SK-N-DZ (cell line): ENCODE data around the gene PDS5A.
A peak's percentile ranks its signal among the peaks of the same experiment; 100 is the strongest.
"Not testable (repeated sequence)": the region's sequence is repeated elsewhere in the genome, so short reads cannot be mapped to it uniquely, and the experiment has no call there.

Experiments
- DNase-seq: peaks from one replicate; pipeline ENCODE4 v3.0.0-alpha.2; 2015; ENCODE audit warnings: low spot score

PDS5A gene

DNA sequence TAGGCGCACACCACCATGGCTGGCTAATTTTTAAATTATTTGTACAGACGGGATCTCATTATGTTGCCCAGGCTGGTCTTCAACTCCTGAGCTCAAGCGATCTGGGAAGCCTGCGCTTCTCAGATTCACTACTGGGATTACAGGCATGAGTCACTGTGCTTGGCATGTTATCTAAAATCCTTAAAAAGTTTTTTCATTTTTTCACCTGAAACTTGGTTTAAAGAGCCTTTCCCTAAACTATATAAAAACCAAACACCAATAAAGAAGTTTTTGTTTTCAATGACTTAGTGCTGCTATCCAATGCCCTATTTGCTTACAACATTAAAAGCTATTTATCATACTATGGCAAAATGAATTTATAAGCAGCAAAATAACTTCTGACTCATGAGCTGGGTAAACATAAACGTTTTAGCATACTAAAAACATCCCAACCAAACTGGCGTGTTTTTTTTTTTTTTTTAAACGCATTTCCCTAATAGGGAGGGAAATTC, 151.9 kb downstream of the PDS5A start:
- no peak for DNase-seq

DNA sequence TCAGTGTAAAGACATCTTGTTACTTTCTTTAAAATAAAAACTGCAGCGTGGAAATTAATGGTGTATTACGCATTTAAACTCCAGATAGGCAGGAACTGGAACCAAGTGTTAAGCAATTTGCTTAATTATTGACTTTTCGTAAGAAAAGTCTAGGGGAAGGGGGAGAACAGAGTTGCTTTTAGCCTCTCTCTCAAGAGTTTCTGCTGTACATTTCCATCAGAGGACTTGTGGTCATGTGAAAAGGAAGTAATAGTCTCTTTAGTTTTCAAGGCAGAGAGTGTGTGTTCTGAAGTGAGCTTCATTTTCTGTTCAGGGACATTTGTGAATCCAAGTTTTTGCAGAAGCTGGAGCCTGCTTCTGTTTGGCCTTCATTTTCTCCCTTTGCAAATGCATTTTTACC, 152.6 kb downstream of the PDS5A start:
- no peak for DNase-seq

DNA sequence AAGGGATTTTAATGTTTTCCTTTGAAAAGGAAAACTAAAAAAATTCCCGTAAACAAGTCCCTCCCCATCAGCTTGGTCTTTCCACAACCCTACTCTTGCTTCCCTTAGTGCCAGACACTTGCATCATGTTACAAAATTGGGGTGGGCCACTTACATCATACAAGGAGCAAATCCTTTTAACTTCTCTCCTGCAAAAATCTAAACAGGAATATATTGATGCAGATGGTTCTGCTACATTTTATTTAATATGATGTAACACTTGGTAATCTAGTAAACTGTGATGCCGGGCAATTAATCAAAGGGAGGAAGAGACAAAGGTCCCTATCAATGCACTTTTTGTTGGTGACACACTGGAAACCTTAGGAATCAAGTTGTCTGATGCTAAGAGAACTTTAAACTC, 154.5 kb downstream of the PDS5A start:
- DNase-seq, result no peak

DNA sequence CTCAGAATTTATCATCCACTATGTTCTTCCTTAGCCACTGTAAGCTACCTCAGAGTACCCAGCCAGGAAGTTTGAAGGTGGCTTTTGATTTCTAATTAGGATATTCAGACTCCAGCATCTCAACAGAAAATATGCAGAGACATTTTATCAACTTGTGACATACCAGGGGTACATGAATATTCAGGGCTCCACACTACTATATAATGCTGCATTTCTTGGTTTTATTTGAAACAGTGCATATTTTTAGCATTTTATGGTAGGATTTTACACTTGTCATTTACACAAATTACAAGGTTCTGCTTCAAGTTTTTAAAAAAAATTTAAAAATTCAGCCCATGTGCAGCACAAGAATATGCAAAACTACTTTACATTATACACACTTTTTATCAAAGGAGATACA, 155.0 kb downstream of the PDS5A start:
- no peak for DNase-seq

DNA sequence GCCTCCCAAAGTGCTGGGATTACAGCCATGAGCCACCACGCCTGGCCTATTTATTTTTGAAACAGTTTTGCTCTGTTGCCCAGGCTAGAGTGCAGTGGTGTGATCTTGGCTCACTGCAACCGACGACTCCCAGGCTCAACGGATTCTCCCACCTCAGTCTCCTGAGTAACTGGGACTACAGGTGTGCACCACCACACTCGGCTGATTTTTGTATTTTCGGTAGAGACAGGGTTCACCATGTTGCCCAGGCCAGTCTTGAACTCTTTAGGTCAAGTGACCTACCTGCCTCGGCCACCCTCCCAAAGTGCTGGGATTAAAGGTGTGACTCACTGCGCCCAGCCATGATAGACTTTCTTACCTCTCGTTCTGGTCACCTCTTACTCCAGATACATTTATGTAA, 155.8 kb downstream of the PDS5A start:
- no peak for DNase-seq

DNA sequence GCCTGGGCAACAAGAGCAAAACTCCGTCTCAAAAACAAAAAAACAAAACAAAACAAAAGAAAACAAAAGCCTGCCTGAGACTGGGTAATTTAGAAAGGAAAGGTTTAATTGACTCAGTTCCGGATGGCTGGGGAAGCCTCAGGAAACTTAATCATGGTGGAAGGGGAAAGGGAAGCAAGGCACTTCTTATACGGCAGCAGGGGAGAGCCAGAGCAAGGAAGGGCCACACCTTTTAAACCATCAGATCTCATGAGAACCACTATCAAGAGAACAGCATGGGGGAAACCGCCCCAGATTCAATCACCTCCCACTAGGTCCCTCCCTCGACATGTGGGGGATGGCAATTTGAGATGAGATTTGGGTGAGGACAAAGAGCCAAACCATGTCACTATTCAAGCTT, 157.5 kb downstream of the PDS5A start:
- no peak for DNase-seq

DNA sequence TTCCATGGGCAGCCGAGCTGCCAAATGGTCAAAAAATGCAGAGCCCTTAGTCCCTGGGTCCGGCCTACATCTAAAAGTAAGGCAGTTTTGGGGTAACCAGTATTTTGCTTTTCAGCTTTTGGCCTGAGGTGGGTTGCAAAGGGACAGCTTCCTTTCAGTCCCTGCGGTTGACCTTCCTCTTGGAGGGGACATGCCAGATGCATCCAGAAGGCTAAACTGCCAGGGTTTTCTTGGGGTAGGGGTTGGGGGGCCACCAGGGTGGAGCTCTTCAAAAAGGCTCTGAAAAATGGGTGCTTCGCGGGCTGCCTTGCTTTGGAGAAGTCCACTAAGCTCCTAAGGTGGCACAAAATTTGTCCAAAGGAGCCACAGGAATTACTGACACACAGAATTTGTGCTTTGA, 159.1 kb downstream of the PDS5A start:
- no peak for DNase-seq

DNA sequence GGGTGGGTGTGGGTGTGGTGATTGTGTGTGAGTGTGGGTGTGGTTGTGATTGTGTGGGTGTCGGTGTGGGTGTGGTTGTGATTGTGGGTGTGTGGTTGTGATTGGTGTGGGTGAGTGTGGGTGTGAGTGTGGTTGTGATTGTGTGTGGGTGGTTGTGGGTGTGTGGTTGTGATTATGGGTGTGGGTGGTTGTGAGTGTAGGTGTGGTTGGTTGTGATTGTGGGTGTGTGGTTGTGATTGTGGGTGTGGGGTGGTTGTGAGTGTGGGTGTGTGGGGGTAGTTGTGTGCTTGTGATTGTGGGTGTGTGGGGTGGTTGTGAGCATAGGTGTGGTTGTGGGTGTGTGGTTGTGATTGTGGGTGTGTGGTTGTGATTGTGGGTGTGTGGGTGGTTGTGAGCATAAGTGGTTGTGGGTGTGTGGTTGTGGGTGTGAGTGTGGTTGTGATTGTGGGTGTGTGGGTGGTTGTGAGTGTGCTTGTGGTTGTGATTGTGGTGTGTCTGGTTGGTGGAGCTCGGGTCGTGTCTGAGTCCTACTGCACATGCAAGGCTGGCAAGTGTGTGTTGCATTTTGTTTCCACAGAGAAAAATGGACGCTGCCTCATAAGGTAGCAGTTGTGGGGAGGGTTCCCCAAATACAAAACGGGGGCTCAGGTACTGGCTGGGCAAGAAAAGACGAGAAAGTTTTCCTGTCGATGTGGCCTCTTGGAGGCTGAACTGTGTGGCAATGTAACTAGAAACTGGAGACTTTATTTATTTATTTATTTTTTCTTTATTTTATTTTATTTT, 163.1 kb downstream of the PDS5A start:
- DNase-seq, result peak; percentile 61

DNA sequence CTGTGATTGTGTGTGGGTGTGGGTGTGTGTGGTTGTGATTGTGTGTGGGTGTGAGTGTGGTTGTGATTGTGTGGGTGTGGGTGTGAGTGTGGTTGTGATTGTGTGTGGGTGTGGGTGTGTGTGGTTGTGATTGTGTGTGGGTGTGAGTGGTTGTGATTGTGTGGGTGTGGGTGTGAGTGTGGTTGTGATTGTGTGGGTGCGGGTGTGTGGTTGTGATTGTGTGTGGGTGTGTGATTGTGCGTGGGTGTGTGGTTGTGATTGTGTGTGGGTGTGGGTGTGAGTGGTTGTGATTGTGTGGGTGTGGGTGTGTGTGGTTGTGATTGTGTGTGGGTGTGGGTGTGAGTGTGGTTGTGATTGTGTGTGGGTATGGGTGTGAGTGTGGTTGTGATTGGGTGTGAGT, 163.9 kb downstream of the PDS5A start:
- DNase-seq, result not testable (repeated sequence)

DNA sequence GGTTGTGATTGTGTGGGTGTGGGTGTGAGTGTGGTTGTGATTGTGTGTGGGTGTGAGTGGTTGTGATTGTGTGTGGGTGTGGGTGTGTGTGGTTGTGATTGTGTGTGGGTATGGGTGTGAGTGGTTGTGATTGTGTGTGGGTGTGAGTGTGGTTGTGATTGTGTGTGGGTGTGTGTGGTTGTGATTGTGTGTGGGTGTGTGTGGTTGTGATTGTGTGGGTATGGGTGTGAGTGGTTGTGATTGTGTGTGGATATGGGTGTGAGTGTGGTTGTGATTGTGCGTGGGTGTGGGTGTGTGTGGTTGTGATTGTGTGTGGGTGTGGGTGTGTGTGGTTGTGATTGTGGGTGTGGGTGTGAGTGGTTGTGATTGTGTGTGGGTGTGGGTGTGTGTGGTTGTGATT, 164.7 kb downstream of the PDS5A start:
- not testable (repeated sequence) for DNase-seq

DNA sequence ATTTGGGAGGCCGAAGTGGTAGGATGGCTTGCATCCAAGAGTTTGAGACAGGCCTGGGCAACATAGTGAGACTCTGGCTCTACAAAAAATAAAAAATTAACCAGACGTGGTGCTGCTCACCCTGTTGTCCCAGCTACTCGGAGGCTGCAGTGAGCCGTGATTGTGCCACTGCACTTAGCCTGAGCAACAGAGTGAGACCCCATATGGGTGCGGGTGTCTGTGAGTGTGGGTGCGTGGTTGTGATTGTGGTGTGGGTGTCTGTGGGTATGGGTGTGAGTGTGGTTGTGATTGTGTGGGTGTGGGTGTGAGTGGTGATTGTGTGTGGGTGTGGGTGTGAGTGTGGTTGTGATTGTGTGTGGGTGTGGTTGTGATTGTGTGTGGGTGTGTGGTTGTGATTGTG, 165.2 kb downstream of the PDS5A start:
- DNase-seq, result no peak

DNA sequence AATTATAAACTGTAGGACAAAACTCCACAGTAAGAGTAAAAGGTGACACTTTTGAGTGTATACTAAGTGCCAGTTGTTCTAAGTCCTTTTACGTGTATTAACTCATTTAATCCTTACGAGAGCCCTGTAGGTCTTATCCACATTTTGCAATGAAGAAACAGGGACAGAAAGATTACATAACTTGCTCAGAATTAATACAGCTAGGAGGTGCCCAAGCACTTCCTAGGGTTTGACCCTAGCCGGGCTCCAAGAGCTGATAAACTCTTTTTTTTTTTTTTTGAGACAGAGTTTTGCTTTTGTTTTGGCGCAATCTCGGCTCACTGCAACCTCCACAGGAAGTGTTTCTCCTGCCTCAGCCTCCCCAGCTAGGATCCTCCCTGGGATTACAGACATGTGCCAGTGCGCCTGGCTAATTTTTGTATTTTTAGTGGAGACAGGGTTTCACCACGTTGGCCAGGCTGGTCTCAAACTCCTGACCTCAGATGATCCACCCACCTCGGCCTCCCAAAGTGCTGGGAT, 169.4 kb downstream of the PDS5A start:
- no peak for DNase-seq

DNA sequence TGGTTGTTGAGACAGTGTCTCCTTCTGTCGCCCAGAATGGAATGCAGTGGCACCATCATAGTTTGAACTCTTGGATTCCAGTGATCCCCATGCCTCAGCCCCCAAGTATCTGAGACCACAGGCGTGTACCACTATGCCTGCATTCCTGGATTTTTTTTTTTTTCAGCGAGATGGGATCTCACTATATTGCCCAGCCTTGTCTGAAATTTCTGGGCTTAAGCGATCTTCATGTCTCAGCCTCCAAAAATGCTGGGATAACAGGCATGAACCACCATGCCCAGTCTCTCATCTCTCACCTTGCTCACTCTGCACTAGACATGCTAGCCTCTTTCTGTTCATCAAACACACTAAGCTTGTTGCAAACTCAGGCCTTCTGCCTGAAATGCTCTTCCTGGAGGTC, 175.7 kb downstream of the PDS5A start:
- no peak for DNase-seq

DNA sequence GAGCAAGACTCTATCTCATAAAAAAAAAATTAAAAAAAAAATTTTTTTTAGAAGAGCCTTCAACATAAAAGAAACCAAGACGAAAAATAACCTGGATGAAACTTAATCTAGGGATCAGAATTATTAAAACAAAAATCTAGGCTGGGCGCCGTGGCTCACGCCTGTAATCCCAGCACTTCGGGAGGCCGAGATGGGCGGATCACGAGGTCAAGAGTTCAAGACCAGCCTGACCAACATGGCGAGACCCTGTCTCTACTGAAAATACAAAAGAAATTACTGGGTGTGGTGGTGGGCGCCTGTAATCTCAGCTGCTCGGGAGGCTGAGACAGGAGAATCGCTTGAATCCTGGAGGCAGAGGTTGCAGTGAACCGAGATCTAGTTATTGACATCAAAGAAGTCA, 184.7 kb downstream of the PDS5A start:
- not testable (repeated sequence) for DNase-seq

DNA sequence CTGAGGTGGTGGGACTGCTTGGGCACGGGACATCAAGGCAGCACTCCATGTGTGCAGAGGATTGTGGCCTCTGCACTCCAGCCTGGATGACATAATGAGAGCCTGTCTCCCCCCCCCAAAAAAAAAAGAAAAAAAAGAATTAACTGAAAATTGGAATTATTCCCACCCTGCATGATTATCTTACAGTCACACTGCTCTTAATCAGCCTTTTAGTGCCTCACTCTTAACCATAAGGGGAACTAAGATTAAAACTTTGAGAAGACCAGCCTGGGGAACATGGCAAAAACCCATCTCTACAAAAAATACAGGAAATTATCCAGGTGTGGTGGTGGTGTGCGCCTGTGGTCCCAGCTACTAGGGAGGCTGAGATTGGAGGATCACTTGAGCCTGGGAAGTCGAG, 185.2 kb downstream of the PDS5A start:
- no peak for DNase-seq

DNA sequence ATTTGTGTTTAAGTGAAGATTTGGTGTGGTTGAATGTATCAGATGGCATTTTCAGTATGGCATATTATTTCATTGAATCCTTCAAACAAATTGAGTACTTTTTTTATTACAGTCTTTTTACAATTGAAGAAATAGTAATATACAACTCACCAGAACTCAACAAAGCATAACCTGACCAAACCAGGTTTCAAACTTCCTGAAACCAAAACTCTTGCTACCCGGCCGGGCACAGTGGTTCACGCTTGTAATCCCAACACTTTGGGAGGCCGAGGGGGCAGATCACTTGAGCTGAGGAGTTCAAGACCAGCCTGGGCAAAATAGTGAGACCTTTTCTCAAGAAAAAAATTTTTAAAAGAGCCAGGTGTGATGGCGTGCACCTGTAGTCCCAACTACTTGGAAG, 185.6 kb downstream of the PDS5A start:
- DNase-seq, result no peak

DNA sequence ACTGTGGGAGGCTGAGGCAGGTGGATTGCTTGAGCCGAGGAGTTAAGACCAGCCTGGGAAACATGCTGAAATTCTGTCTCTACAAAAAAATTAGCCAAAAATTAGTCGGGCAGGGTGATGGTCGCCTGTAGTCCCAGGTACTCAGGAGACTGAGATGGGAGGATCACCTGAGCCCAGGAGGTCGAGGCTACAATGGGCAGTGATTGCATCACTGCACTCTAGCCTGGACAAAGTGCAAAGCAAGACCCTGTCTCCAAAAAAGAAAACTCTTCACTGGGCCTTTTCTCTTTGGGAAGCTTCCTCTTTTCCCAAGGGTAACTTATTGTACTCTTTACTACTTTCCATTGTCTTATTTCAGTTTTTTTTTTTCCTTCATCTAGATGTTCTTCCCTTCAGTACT, 190.9 kb downstream of the PDS5A start:
- DNase-seq, result no peak

DNA sequence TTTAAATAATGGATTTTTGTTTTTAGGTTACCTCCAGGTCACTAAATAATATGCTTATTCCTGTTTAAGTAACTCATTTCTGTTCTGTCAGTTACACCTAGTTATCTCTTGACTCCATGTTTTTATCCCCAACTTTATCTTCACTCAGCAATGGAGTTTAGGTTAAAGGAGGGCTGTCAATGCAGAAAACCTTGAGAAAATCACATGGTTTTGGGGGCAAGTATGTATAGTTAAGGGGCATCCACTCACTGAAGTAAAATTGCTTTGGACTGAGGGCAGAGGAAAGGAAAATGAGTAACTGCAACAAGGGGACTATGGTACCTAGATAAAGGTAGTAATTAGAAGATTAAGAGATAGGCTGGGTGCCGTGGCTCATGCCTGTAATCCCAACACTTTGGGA, 192.6 kb downstream of the PDS5A start:
- no peak for DNase-seq

DNA sequence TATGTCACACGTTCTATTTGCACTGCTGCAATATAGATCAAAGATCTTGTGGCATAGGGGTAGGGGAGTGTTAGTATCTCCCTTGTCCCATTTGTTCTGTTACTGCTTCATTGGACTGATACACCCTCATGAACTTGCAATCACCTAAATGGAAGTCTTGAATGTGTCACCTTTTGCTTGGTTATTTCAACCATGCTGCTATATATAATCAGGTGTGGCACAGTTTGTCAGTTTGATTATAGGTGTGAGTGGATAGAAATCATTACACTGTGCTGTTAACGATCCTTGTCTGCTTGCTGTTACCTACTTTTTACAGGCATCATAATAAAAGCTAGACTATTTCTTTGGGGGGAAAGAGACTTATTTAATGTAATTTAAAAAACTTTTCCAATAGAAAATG, 195.7 kb downstream of the PDS5A start:
- DNase-seq, result not testable (repeated sequence)
